Stomach (tissue), 9 donors: ENCODE results near the gene R3HDM1. TPM values are rescaled to one million over a fixed set of nuclear protein-coding genes. Genes with fewer than 3 reads are reported as not detected.

Source experiments
- DNase-seq, 2 donors: peaks; one replicate each; pipeline versions ENCODE4 v3.0.0 to v3.0.0-alpha.2; 2013 to 2019
- H3K27ac ChIP-seq, 5 donors: fragments of 200-600 bp in 4 of 5; sonication (generic) in 4 of 5; one replicate each; pipeline ENCODE4 v1.5.1; 2013 to 2019; ENCODE audit warnings: mild to moderate bottlenecking in 1 of 5, moderate library complexity in 1 of 5
- H3K27me3 ChIP-seq, 3 donors: fragments of 200-600 bp; sonication (generic); one replicate each; pipeline ENCODE4 v1.5.1; 2017 to 2019; ENCODE audit warnings: mixed run types in 1 of 3
- H3K36me3 ChIP-seq, 4 donors: fragments of 200-600 bp; sonication (generic); 1 replicate in 3 of 4; 2 replicates in 1 of 4; pipeline ENCODE4 v1.5.1; 2016 to 2019
- H3K4me1 ChIP-seq, 4 donors: fragments of 200-600 bp; sonication (generic); one replicate each; pipeline ENCODE4 v1.5.1; 2016 to 2019
- H3K4me3 ChIP-seq, 4 donors: fragments of 200-600 bp; sonication (generic) in 3 of 4; one replicate each; pipeline ENCODE4 v1.5.1; 2016 to 2019; ENCODE audit warnings: mild to moderate bottlenecking in 1 of 4
- H3K9me3 ChIP-seq, 4 donors: fragments of 200-600 bp; sonication (generic); one replicate each; pipeline ENCODE4 v1.5.1; 2016 to 2019
- EP300 ChIP-seq: sonication (generic); formaldehyde crosslinking; IDR thresholded peaks from one replicate; pipeline ENCODE4 v1.6.1; 2017; ENCODE audit warnings: antibody characterized with exemption
- POLR2A ChIP-seq, 4 donors: fragments of 450-650 bp; IDR thresholded peaks; one replicate each; pipeline ENCODE4 v1.6.1; 2016; ENCODE audit warnings: antibody characterized with exemption in 4 of 4, control low read depth in 2 of 4, mild to moderate bottlenecking in 1 of 4, moderate library complexity in 1 of 4
- POLR2AphosphoS5 ChIP-seq, 3 donors: sonication (generic); formaldehyde crosslinking; IDR thresholded peaks; one replicate each; pipeline ENCODE4 v1.6.1; 2016; ENCODE audit warnings: antibody characterized with exemption in 3 of 3
- WGBS, 5 donors: extraction: QIAGEN DNeasy Blood & Tissue Kit in 3 of 5; methylation state at CpG; one replicate each; pipeline versions ENCODE4 v1.1.5 to v1.1.7; 2013 to 2018; 5-methylcytosine and 5-hydroxymethylcytosine counted together
- intact Hi-C: fragments of 100-400 bp; cut with DNase I; formaldehyde crosslinking; loops from one replicate; pipeline ENCODE4 v1.15.1; 2023; ENCODE audit warnings: low total_unique reads
- polyA plus RNA-seq, 3 donors: library from polyadenylated mRNA; stranded (reverse); fragments of 200-250 nt; gene quantifications; one replicate each; pipeline ENCODE4 v1.2.3, GENCODE V29; 2013
- total RNA-seq, 5 donors: library from RNA; depleted of rRNA; stranded (reverse); fragments of >200 nt; gene quantifications; one replicate each; pipeline versions ENCODE4 v1.1.0 to v1.2.3, GENCODE V29; 2014 to 2016
- TF ChIP-seq, protein P1 (sequence below), 7 experiments: fragments of 450-650 bp in 4 of 7; fragments of 200-600 bp in 3 of 7; sonication (generic) in 3 of 7; IDR thresholded peaks; one replicate each; pipeline ENCODE4 v1.5.1; 2016 to 2019; ENCODE audit warnings: antibody characterized with exemption in 7 of 7, control low read depth in 2 of 7, mild to moderate bottlenecking in 1 of 7
- donor health status: healthy with polysubstance abuse.
- donor health status: Bipolar disorder and iron deficiency.
- donor health status: healthy.

The R3HDM1 gene
- total and polyA plus RNA-seq, 8 donors = 5.7 to 34.3 (median 12.8) TPM

DNA sequence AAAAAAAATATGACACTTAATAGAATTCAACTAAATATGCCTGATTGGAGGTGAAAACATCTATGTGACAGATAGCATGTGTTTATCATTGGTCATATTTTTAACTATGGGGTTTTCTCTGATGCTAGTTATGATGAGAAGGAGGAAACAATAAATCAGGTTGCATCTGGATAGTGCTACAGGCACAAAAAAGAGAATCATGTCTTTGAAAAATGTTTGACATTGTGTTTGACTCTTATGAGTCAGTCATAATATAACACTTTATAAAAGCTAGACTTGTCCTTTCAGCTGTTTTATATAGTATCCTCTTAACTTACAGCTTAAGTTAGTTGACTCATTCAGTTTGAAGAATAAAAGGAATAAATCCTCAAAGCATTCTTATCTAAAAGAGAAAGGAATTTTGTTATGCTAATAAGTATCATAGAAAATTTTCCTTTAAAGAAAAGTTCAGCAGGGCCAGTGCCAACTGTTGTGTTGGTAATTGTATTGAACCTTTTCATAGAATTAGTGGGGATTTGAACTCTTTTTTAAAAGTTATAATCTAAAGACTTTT is 131.9 kb downstream of the R3HDM1 start:
- no peak for TF ChIP-seq POLR2A (IDR thresholded peaks at IDR 0.05)
- no peak for TF ChIP-seq POLR2AphosphoS5 (IDR thresholded peaks at IDR 0.05)
- TF ChIP-seq, protein P1, sequence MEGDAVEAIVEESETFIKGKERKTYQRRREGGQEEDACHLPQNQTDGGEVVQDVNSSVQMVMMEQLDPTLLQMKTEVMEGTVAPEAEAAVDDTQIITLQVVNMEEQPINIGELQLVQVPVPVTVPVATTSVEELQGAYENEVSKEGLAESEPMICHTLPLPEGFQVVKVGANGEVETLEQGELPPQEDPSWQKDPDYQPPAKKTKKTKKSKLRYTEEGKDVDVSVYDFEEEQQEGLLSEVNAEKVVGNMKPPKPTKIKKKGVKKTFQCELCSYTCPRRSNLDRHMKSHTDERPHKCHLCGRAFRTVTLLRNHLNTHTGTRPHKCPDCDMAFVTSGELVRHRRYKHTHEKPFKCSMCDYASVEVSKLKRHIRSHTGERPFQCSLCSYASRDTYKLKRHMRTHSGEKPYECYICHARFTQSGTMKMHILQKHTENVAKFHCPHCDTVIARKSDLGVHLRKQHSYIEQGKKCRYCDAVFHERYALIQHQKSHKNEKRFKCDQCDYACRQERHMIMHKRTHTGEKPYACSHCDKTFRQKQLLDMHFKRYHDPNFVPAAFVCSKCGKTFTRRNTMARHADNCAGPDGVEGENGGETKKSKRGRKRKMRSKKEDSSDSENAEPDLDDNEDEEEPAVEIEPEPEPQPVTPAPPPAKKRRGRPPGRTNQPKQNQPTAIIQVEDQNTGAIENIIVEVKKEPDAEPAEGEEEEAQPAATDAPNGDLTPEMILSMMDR (IDR thresholded peaks at IDR 0.05) = no peak
- Histone ChIP-seq H3K4me1 (peaks cover 0 to 5% (median 0%) of the 10 kb centered on the region in 4 donors), H3K27ac (no peak overlapping the region), H3K36me3 (peaks cover 9 to 39% (median 27%) of the 10 kb centered on the region in 4 donors), H3K27me3 (no peaks in the 10 kb centered on the region), H3K4me3 (no peak overlapping the region), H3K9me3 (no peaks in the 10 kb centered on the region)
- intact Hi-C loops = no loop called here
- no peak for DNase-seq

DNA sequence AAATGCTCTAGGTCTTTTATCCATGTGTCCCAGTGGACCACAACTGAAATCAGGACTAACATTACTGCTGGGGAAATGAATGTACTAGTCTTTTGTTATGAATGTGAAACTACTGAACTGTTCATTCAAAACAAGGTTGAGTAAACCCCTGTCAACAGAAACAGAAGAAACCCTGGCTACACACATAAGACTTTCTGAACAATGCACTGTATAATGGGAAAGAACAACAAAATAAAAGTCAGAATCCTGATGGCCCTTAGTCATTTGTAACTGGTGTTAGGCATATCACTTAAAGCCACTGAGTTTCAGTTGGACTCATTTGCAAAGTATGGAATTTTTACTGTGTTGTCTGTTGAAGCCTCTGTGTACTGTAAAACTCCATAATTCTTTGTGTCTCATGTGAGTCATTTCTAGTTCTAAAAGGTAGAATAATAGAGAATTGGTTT is 133.4 kb downstream of the R3HDM1 start:
- no peak overlapping the region for H3K4me3 ChIP-seq
- no peak for TF ChIP-seq POLR2A (IDR thresholded peaks at IDR 0.05)
- TF ChIP-seq, protein P1 (IDR thresholded peaks at IDR 0.05) = no peak
- no peak for TF ChIP-seq POLR2AphosphoS5 (IDR thresholded peaks at IDR 0.05)
- TF ChIP-seq EP300 = no peak
- intact Hi-C loops = no loop called here
- no peaks in the 10 kb centered on the region for H3K9me3 ChIP-seq
- peaks cover 9 to 34% (median 25%) of the 10 kb centered on the region in 4 donors for H3K36me3 ChIP-seq
- no peak overlapping the region for H3K27ac ChIP-seq
- DNase-seq = no peak
- H3K27me3 ChIP-seq = no peaks in the 10 kb centered on the region
- peaks cover 0 to 5% (median 0%) of the 10 kb centered on the region in 4 donors for H3K4me1 ChIP-seq

DNA sequence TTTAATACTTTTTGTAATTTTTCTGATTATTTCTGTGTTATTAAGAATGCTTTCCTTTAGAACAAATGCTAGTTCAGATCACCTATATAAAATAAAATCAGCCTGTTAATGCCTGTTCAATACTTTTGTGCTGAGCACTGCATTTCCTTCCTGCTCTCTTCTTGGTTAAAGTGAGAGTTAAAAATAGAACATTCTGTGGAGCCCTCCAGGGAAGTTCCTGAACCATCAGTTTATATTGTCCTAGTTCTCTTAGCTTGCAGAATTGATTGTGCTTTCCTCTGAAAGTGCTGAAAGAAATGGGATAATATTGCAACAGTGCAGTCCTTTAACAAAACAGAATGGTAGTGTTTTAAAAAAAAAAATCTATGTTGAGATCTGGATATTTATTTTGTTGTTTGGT is 135.8 kb downstream of the R3HDM1 start:
- H3K9me3 ChIP-seq = no peaks in the 10 kb centered on the region
- intact Hi-C loops = no loop called here
- H3K36me3 ChIP-seq = peaks cover under 1 to 29% (median 22%) of the 10 kb centered on the region in 4 donors
- no peak overlapping the region for H3K27ac ChIP-seq
- peak in 1 of 2 donors; percentile 5 for DNase-seq
- no peak for TF ChIP-seq POLR2AphosphoS5 (IDR thresholded peaks at IDR 0.05)
- TF ChIP-seq, protein P1 (IDR thresholded peaks at IDR 0.05) = no peak
- no peak for TF ChIP-seq EP300
- TF ChIP-seq POLR2A (IDR thresholded peaks at IDR 0.05) = no peak
- H3K4me3 ChIP-seq = no peak overlapping the region
- peaks cover 0 to 5% (median 0%) of the 10 kb centered on the region in 4 donors for H3K4me1 ChIP-seq
- no peaks in the 10 kb centered on the region for H3K27me3 ChIP-seq

DNA sequence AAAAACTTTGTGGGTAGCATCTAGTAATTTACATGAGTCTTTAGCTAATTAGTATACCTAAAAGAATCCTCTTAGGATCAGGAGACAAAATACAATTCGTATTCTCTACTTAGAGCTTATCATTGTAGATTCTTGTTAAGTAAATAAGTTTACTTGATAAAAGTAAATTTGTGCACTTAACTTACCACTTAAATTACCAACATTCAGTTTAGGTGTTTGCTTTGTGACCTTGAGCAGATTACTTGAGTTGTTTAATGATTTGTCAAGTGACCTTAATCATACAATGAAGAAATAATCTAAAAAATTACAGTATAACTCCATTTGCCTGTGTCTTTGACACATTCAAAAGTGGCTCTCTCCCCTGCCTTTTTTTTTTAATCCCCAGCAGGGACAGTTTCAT is 143.2 kb downstream of the R3HDM1 start:
- 26 to 52% (median 32%) methylated on average over 1 of the region's 1 CpG for WGBS, 5 donors
- no peaks in the 10 kb centered on the region for H3K27me3 ChIP-seq
- peak in 1 of 2 donors; percentile 15 for DNase-seq
- H3K9me3 ChIP-seq = no peaks in the 10 kb centered on the region
- intact Hi-C loops = no loop called here
- H3K27ac ChIP-seq = no peak overlapping the region
- TF ChIP-seq POLR2AphosphoS5 (IDR thresholded peaks at IDR 0.05) (no peak), EP300 (no peak), POLR2A (IDR thresholded peaks at IDR 0.05) (no peak)
- TF ChIP-seq, protein P1 (IDR thresholded peaks at IDR 0.05) = no peak
- no peaks in the 10 kb centered on the region for H3K4me1 ChIP-seq
- H3K36me3 ChIP-seq = peaks cover 4 to 47% (median 43%) of the 10 kb centered on the region in 4 donors
- no peak overlapping the region for H3K4me3 ChIP-seq
